Mucosa of descending colon (tissue), 3 donors: ENCODE measurements around the gene IL1A. TPM values are rescaled to one million over a fixed set of nuclear protein-coding genes. Genes with fewer than 3 reads are reported as not detected.

ENCODE experiments used
- ATAC-seq: fragments of 200-7000 bp; cut with Tn5 transposase; one replicate; pipeline ENCODE4 v1.9.1; 2020; ENCODE audit warnings: mild to moderate bottlenecking, moderate library complexity
- DNase-seq, 3 donors: peaks; one replicate each; pipeline ENCODE4 v3.0.0-alpha.2; 2020
- H3K36me3 ChIP-seq: fragments of 200-600 bp; one replicate; pipeline ENCODE4 v1.8.0; 2021; ENCODE audit warnings: low read depth, mild to moderate bottlenecking
- H3K4me1 ChIP-seq: fragments of 200-600 bp; one replicate; pipeline ENCODE4 v1.8.0; 2021; ENCODE audit warnings: low read depth, mild to moderate bottlenecking
- H3K4me3 ChIP-seq: fragments of 200-600 bp; one replicate; pipeline ENCODE4 v1.8.0; 2021; ENCODE audit warnings: mild to moderate bottlenecking
- H3K9me3 ChIP-seq: fragments of 200-600 bp; one replicate; pipeline ENCODE4 v1.8.0; 2021; ENCODE audit warnings: mild to moderate bottlenecking
- intact Hi-C, 2 donors: fragments of 100-400 bp; cut with DNase I in 1 of 2; cut with micrococcal nuclease in 1 of 2; formaldehyde crosslinking; loops; one replicate each; pipeline versions ENCODE4 v1.11.0 to v1.11.1; 2022; cut with DNase I, micrococcal nuclease
- total RNA-seq, 3 donors: library from RNA; stranded (reverse); fragmentation: NEBNext Ultra II Directional in 2 of 3; extraction: Animal tissue kit (Norgen Biotek cat#: 25700) in 2 of 3; gene quantifications; one replicate each; pipeline versions ENCODE4 v1.2.1 to v1.2.4, GENCODE V29; 2021 to 2023
- TF ChIP-seq, protein P1 (sequence below): fragments of 200-600 bp; IDR thresholded peaks from one replicate; pipeline ENCODE4 v1.8.0; 2022; ENCODE audit warnings: antibody characterized with exemption, mild to moderate bottlenecking
- donor health status: DM: no; HTN: no; CAD: no; lungs with moderate emphysema.
- donor health status: DM: no; HTN: no; CAD: no.
- donor health status: DM: no; HTN: yes; CAD: no.

Gene IL1A
- total RNA-seq, 3 donors from 2014 or later, result not detected

- Histone ChIP-seq H3K36me3 (no peaks in the 10 kb centered on the region), H3K4me1 (peaks cover 7% of the 10 kb centered on the region), H3K9me3 (no peaks in the 10 kb centered on the region), H3K4me3 (no peak overlapping the region)
- DNase-seq (no peak), ATAC-seq (no peak)
- TF ChIP-seq, protein P1, sequence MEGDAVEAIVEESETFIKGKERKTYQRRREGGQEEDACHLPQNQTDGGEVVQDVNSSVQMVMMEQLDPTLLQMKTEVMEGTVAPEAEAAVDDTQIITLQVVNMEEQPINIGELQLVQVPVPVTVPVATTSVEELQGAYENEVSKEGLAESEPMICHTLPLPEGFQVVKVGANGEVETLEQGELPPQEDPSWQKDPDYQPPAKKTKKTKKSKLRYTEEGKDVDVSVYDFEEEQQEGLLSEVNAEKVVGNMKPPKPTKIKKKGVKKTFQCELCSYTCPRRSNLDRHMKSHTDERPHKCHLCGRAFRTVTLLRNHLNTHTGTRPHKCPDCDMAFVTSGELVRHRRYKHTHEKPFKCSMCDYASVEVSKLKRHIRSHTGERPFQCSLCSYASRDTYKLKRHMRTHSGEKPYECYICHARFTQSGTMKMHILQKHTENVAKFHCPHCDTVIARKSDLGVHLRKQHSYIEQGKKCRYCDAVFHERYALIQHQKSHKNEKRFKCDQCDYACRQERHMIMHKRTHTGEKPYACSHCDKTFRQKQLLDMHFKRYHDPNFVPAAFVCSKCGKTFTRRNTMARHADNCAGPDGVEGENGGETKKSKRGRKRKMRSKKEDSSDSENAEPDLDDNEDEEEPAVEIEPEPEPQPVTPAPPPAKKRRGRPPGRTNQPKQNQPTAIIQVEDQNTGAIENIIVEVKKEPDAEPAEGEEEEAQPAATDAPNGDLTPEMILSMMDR, result no peak
- intact Hi-C loops, result no loop called here
Measured at GRCh38 chr2:112813280-112813966, 29.1 kb upstream of the IL1A start.

GRCh38 chr2:112812318-112813267 lies 28.3 kb upstream of the IL1A start:
- no peak for ATAC-seq
- no peak for DNase-seq
- Histone ChIP-seq H3K4me1 (peaks cover 7% of the 10 kb centered on the region), H3K36me3 (no peaks in the 10 kb centered on the region), H3K4me3 (no peak overlapping the region), H3K9me3 (no peaks in the 10 kb centered on the region)
- intact Hi-C loops, result no loop called here
- TF ChIP-seq, protein P1, result no peak

- intact Hi-C loops, result no loop called here
- DNase-seq (no peak), ATAC-seq (peak; percentile 91)
- TF ChIP-seq, protein P1, result no peak
- no peaks in the 10 kb centered on the region for H3K9me3 ChIP-seq
- no peaks in the 10 kb centered on the region for H3K36me3 ChIP-seq
- peaks cover 7% of the 10 kb centered on the region for H3K4me1 ChIP-seq
- H3K4me3 ChIP-seq, result no peak overlapping the region
Measured at GRCh38 chr2:112811841-112812306, 27.6 kb upstream of the IL1A start.

GRCh38 chr2:112811276-112811831 lies 27.1 kb upstream of the IL1A start:
- DNase-seq, result no peak
- ATAC-seq, result no peak
- TF ChIP-seq, protein P1, result no peak
- intact Hi-C loops, result no loop called here
- no peak overlapping the region for H3K4me3 ChIP-seq
- H3K9me3 ChIP-seq, result no peaks in the 10 kb centered on the region
- H3K36me3 ChIP-seq, result no peaks in the 10 kb centered on the region
- peaks cover 7% of the 10 kb centered on the region for H3K4me1 ChIP-seq

DNA sequence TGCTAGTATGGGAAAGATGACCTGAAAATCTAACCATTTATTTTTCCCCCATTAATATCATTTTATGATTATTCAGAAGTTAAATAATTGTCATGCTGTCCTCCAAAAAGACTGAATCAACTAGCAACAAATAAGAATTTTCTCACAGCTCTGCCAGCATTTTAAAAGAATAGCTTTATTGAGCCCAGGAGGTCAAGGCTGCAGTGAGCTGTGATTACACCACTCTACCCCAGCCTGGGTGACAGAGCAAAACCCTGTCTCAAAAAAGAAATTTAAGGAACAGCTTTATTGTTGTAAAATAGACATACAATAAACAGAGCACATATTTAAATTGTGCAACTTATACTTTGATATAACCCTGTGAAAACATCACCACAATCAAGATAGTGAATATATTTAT lies 24.8 kb upstream of the IL1A start:
- Histone ChIP-seq H3K4me3 (no peak overlapping the region), H3K36me3 (no peaks in the 10 kb centered on the region), H3K4me1 (peaks cover 7% of the 10 kb centered on the region), H3K9me3 (no peaks in the 10 kb centered on the region)
- TF ChIP-seq, protein P1, result no peak
- no peak for ATAC-seq
- no peak for DNase-seq
- intact Hi-C loops, result no loop called here
